ENCODE results near the gene RNF223. TPM values are rescaled to one million over a fixed set of nuclear protein-coding genes. Genes with fewer than 3 reads are reported as not detected.

RNF223 gene
- total and polyA plus RNA-seq, 4 donors = 0.54 to 2.4 (median 1.4) TPM

DNA sequence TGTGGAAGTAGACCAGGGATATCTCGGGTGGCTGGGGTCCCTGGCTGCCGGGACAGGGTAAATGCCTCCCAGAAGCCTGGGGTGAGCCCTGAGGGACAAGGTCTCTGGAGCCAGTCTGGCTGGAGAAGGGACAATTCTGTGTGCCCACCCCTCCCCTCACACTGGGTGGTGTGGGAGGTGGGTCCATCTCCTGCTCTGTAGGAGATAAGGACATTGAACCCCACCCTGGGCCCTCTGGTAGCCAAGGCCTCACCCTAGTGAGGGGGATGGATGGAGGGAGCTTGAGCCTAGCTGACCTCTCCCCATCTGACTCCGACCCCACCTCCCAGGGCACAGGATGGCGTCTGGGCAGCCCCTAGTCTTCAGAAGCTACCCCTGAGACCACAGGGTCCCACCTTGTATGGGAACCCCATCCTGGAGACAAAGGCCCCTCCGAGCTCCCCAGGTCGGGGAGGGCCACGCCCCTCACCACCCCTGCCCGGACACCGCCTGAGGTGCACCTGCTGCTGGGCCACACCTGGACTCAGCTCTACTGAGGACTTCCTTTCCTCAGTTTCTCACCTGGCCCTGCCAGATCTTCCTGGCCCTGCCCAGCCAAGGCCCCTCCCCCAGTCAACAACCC is 49.8 kb downstream of the RNF223 start:
- no peak for ATAC-seq (ENCODE audit: insufficient read depth, low FRiP score)
- peaks cover 0 to 35% (median 29%) of the 10 kb centered on the region in 5 donors for H3K4me1 ChIP-seq (ENCODE audit: control insufficient read depth in 5 of 5, insufficient read depth in 5 of 5, low read length in 5 of 5)
- DNase-seq = no peak
- peak overlapping the region in 1 of 2 donors; percentile 84 for H3K27ac ChIP-seq (ENCODE audit: low read depth in 1 of 2, low read length in 1 of 2)
- TF ChIP-seq, protein P1, sequence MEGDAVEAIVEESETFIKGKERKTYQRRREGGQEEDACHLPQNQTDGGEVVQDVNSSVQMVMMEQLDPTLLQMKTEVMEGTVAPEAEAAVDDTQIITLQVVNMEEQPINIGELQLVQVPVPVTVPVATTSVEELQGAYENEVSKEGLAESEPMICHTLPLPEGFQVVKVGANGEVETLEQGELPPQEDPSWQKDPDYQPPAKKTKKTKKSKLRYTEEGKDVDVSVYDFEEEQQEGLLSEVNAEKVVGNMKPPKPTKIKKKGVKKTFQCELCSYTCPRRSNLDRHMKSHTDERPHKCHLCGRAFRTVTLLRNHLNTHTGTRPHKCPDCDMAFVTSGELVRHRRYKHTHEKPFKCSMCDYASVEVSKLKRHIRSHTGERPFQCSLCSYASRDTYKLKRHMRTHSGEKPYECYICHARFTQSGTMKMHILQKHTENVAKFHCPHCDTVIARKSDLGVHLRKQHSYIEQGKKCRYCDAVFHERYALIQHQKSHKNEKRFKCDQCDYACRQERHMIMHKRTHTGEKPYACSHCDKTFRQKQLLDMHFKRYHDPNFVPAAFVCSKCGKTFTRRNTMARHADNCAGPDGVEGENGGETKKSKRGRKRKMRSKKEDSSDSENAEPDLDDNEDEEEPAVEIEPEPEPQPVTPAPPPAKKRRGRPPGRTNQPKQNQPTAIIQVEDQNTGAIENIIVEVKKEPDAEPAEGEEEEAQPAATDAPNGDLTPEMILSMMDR (IDR thresholded peaks at IDR 0.05; ENCODE audit: control extremely low read depth, extremely low read depth) = no peak
- no peak overlapping the region for H3K4me3 ChIP-seq
- WGBS, 2 donors = 66 to 89% methylated on average over 8 to 9 of the region's 9 CpGs
- H3K9me3 ChIP-seq (ENCODE audit: control insufficient read depth in 4 of 4, insufficient read depth in 3 of 4, low read length in 3 of 4) = no peaks in the 10 kb centered on the region
- no peaks in the 10 kb centered on the region for H3K27me3 ChIP-seq (ENCODE audit: control insufficient read depth in 3 of 3, insufficient read depth in 3 of 3, low read length in 2 of 3)
- peaks cover 0 to 1% (median 0%) of the 10 kb centered on the region in 4 donors for H3K36me3 ChIP-seq (ENCODE audit: control insufficient read depth in 4 of 4, insufficient read depth in 4 of 4, low read length in 4 of 4)
- peak overlapping the region in 1 of 2 donors; percentile 19 for H3K9ac ChIP-seq (ENCODE audit: insufficient read depth in 1 of 2, low read length in 2 of 2)

DNA sequence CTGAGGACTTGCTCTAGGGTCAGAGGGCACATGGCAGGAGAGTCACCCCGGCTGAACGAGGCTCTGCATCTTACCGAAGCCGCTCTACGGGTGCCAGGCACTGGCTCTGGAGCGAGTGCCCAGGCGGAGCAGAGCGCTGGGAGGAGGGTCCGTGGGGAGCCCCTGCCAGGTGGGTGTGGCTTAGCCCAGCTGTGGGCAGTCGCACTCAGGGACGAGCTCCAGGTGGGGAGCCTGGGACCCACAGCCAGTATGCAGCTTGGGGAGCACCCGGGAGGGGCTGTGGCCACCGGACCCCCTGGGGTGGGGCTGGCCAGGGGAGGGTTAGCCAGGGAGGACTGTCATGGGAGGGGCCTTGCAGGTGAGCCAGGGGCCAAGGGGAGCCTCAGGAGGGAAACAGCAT is 50.4 kb downstream of the RNF223 start:
- Histone ChIP-seq H3K27ac (ENCODE audit: low read depth in 1 of 2, low read length in 1 of 2) (peak overlapping the region in 1 of 2 donors; percentile 84), H3K27me3 (ENCODE audit: control insufficient read depth in 3 of 3, insufficient read depth in 3 of 3, low read length in 2 of 3) (no peaks in the 10 kb centered on the region), H3K36me3 (ENCODE audit: control insufficient read depth in 4 of 4, insufficient read depth in 4 of 4, low read length in 4 of 4) (peaks cover 0 to 1% (median 0%) of the 10 kb centered on the region in 4 donors), H3K4me1 (ENCODE audit: control insufficient read depth in 5 of 5, insufficient read depth in 5 of 5, low read length in 5 of 5) (peaks cover 0 to 38% (median 29%) of the 10 kb centered on the region in 5 donors), H3K9ac (ENCODE audit: insufficient read depth in 1 of 2, low read length in 2 of 2) (no peak overlapping the region), H3K9me3 (ENCODE audit: control insufficient read depth in 4 of 4, insufficient read depth in 3 of 4, low read length in 3 of 4) (no peaks in the 10 kb centered on the region), H3K4me3 (no peak overlapping the region)
- ATAC-seq (ENCODE audit: insufficient read depth, low FRiP score) = no peak
- TF ChIP-seq, protein P1 (IDR thresholded peaks at IDR 0.05; ENCODE audit: control extremely low read depth, extremely low read depth) = no peak
- 60 to 74% methylated on average over 13 of the region's 13 CpGs for WGBS, 2 donors
- DNase-seq = peak in 1 of 3 donors; percentile 29

DNA sequence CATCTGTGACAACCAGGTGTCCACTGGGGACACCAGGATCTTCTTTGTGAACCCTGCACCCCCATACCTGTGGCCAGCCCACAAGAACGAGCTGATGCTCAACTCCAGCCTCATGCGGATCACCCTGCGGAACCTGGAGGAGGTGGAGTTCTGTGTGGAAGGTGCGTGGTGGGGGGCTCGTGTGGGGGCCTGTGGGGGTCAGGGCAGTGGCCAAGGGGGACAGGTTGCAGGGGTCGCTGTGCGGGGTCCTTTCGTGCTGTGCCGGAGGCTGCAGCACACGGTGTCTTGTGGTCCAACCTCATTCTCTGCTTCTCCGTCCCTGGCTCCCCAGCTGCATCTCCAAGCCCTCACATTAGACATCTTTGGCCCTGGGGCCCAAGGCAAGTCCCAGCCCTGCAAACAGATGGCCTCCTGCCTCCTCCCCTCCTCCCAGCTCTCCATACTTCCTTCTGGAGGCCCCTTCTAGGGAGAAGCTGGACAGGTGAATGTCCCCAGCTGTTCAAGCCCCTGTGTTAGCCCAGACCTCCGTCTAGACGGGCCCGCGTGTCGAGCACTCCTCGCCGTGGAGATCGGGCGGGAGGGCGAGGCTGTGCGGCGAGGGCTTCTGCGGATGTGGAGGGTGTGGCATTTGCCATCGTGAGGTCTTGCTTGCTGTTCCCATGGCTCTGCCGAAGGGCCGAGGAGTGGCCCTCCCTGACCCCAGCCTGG is 51.6 kb downstream of the RNF223 start:
- Histone ChIP-seq H3K36me3 (ENCODE audit: control insufficient read depth in 4 of 4, insufficient read depth in 4 of 4, low read length in 4 of 4) (peaks cover 0 to 1% (median 0%) of the 10 kb centered on the region in 4 donors), H3K4me3 (no peak overlapping the region), H3K27me3 (ENCODE audit: control insufficient read depth in 3 of 3, insufficient read depth in 3 of 3, low read length in 2 of 3) (no peaks in the 10 kb centered on the region), H3K27ac (ENCODE audit: low read depth in 1 of 2, low read length in 1 of 2) (no peak overlapping the region), H3K4me1 (ENCODE audit: control insufficient read depth in 5 of 5, insufficient read depth in 5 of 5, low read length in 5 of 5) (peaks cover 0 to 38% (median 29%) of the 10 kb centered on the region in 5 donors), H3K9me3 (ENCODE audit: control insufficient read depth in 4 of 4, insufficient read depth in 3 of 4, low read length in 3 of 4) (no peaks in the 10 kb centered on the region), H3K9ac (ENCODE audit: insufficient read depth in 1 of 2, low read length in 2 of 2) (no peak overlapping the region)
- 81 to 83% methylated on average over 27 of the region's 27 CpGs for WGBS, 2 donors
- ATAC-seq (ENCODE audit: insufficient read depth, low FRiP score) (no peak), DNase-seq (no peak)
- TF ChIP-seq, protein P1 (IDR thresholded peaks at IDR 0.05; ENCODE audit: control extremely low read depth, extremely low read depth) = no peak
